Measurements from ENCODE around the gene JPH4. TPM values are rescaled to one million over a fixed set of nuclear protein-coding genes. Genes with fewer than 3 reads are reported as not detected.

The JPH4 gene
- total and polyA plus RNA-seq, 12 donors = 0.06 to 0.38 (median 0.15) TPM; not detected in 1

- WGBS, 2 donors = 77% methylated on average over 21 of the region's 21 CpGs
- Histone ChIP-seq H3K27me3 (no peaks in the 10 kb centered on the region), H3K9me3 (no peaks in the 10 kb centered on the region), H3K27ac (peak overlapping the region in 1 of 10 donors; percentile 22), H3K4me3 (no peak overlapping the region), H3K4me1 (peaks cover 5 to 30% (median 22%) of the 10 kb centered on the region in 9 donors), H3K36me3 (peaks cover 0 to 58% (median 0%) of the 10 kb centered on the region in 9 donors)
- peak; percentile 69 to 89 (median 84) for TF ChIP-seq CTCF (IDR thresholded peaks at IDR 0.05)
- peak in 1 of 2 donors; percentile 59 for DNase-seq
- no peak for ATAC-seq
- intact Hi-C loops (cut with DNase I) = loop anchor here in 4 of 10 donors (1.0 to 10.0 kb wide), 4 partner anchors 80 to 237 kb away; partner anchors contain the start of gene PABPN1 (in 4 of the 4)
Measured at GRCh38 chr14:23559010-23559925, 19.3 kb downstream of the JPH4 start.

- Histone ChIP-seq H3K27me3 (no peaks in the 10 kb centered on the region), H3K27ac (no peak overlapping the region), H3K4me1 (peaks cover 5 to 30% (median 22%) of the 10 kb centered on the region in 9 donors), H3K36me3 (peaks cover 0 to 50% (median 0%) of the 10 kb centered on the region in 9 donors), H3K9me3 (no peaks in the 10 kb centered on the region), H3K4me3 (no peak overlapping the region)
- no peak for TF ChIP-seq CTCF (IDR thresholded peaks at IDR 0.05)
- no peak for ATAC-seq
- 90% methylated on average over 10 of the region's 10 CpGs for WGBS, 2 donors
- intact Hi-C loops (cut with DNase I) = loop anchor here in 4 of 10 donors (1.0 to 10.0 kb wide), 4 partner anchors 80 to 236 kb away; partner anchors contain the start of gene PABPN1 (in 4 of the 4)
- no peak for DNase-seq
Measured at GRCh38 chr14:23558346-23559009, 20.1 kb downstream of the JPH4 start.

- Histone ChIP-seq H3K27ac (no peak overlapping the region), H3K27me3 (no peaks in the 10 kb centered on the region), H3K9me3 (no peaks in the 10 kb centered on the region), H3K4me3 (no peak overlapping the region), H3K36me3 (peaks cover 0 to 45% (median 0%) of the 10 kb centered on the region in 9 donors), H3K4me1 (peaks cover 5 to 30% (median 22%) of the 10 kb centered on the region in 9 donors)
- intact Hi-C loops (cut with DNase I) = loop anchor here in 4 of 10 donors (2.0 to 10.0 kb wide), 3 partner anchors 79 to 236 kb away; partner anchors contain the start of gene PABPN1 (in 4 of the 4)
- TF ChIP-seq CTCF (IDR thresholded peaks at IDR 0.05) = no peak
- 95 to 96% methylated on average over 1 of the region's 1 CpG for WGBS, 2 donors
- DNase-seq (no peak), ATAC-seq (no peak)
Measured at GRCh38 chr14:23557946-23558345, 20.6 kb downstream of the JPH4 start.

- TF ChIP-seq CTCF (IDR thresholded peaks at IDR 0.05) = no peak
- Histone ChIP-seq H3K9me3 (no peaks in the 10 kb centered on the region), H3K27ac (peak overlapping the region in 1 of 10 donors; percentile 96), H3K4me1 (peaks cover 5 to 30% (median 22%) of the 10 kb centered on the region in 9 donors), H3K4me3 (peak overlapping the region in 2 of 10 donors; percentile 69 to 93), H3K36me3 (peaks cover 0 to 44% (median 0%) of the 10 kb centered on the region in 9 donors), H3K27me3 (no peaks in the 10 kb centered on the region)
- no peak for ATAC-seq
- intact Hi-C loops (cut with DNase I) = loop anchor here in 4 of 10 donors (5.0 to 10.0 kb wide), 2 partner anchors 233 to 235 kb away; partner anchors contain the start of gene PABPN1 (in 4 of the 4)
- WGBS, 2 donors = 60 to 63% methylated on average over 2 of the region's 2 CpGs
- DNase-seq = no peak
Measured at GRCh38 chr14:23557521-23557920, 21.1 kb downstream of the JPH4 start.
